SK-N-SH (cell line): ENCODE results near the gene CNTNAP2.

Source experiments
- ELF1 ChIP-seq: IDR thresholded peaks from 2 replicates; pipeline ENCODE4 v1.4.0; 2012
- EZH2phosphoT487 ChIP-seq: fragments of 200-600 bp; sonication (generic); IDR thresholded peaks from 2 replicates; pipeline ENCODE4 v1.6.1; 2017; ENCODE audit warnings: low read depth, mixed run types, mild to moderate bottlenecking, antibody characterized with exemption, moderate library complexity, borderline replicate concordance
- RAD21 ChIP-seq: IDR thresholded peaks from 2 replicates; pipeline ENCODE4 v1.6.1; 2012; ENCODE audit warnings: mild to moderate bottlenecking, low read length
- RXRA ChIP-seq: IDR thresholded peaks from 2 replicates; pipeline ENCODE4 v1.4.0; 2012; ENCODE audit warnings: low read depth, mild to moderate bottlenecking, borderline replicate concordance
- TEAD4 ChIP-seq: IDR thresholded peaks from 2 replicates; pipeline ENCODE4 v1.4.0; 2012; ENCODE audit warnings: mild to moderate bottlenecking, borderline replicate concordance; ENCODE audit not compliant: insufficient read depth
- TF ChIP-seq, protein P1 (sequence below): IDR thresholded peaks from 2 replicates; pipeline ENCODE4; 2012
- TF ChIP-seq, protein P2 (sequence below): fragments of 150-350 bp; IDR thresholded peaks from 2 replicates; pipeline ENCODE4 v1.6.1; 2017; ENCODE audit warnings: antibody characterized with exemption, low read length, low read depth, borderline replicate concordance
- TF ChIP-seq, protein P3 (sequence below): fragments of 150-350 bp; IDR thresholded peaks from 2 replicates; pipeline ENCODE4 v1.6.1; 2016; ENCODE audit warnings: mild to moderate bottlenecking, low read depth, low read length
- TF ChIP-seq, protein P4 (sequence below): fragments of 200-600 bp; sonication (generic); IDR thresholded peaks from 2 replicates; pipeline ENCODE4 v1.6.1; 2017; ENCODE audit warnings: antibody characterized with exemption, mild to moderate bottlenecking, moderate library complexity

DNA sequence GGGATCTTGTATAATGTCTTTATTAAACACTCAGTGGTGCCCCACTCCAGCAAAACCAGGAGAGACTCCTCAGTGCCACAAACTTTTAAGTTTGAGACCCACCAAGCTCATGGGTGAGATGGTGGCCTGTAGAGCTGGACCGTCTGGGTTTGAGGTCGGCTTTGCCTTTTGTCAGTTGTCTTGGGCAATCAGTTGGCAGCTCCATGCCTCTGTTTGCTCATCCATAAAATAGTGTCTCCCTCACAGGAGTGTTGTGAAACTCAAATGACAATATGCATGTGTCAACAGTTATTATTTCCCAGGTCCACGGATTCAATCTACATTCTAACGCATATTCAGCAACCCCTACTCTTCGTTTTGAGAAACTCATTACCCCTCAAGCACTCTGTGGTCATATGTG lies 2106.1 kb downstream of the CNTNAP2 start:
- TF ChIP-seq RXRA (no peak), TEAD4 (no peak), RAD21 (no peak), EZH2phosphoT487 (no peak), ELF1 (no peak)
- TF ChIP-seq, protein P1, sequence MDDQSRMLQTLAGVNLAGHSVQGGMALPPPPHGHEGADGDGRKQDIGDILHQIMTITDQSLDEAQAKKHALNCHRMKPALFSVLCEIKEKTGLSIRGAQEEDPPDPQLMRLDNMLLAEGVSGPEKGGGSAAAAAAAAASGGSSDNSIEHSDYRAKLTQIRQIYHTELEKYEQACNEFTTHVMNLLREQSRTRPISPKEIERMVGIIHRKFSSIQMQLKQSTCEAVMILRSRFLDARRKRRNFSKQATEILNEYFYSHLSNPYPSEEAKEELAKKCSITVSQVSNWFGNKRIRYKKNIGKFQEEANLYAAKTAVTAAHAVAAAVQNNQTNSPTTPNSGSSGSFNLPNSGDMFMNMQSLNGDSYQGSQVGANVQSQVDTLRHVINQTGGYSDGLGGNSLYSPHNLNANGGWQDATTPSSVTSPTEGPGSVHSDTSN: no peak
- TF ChIP-seq, protein P2, sequence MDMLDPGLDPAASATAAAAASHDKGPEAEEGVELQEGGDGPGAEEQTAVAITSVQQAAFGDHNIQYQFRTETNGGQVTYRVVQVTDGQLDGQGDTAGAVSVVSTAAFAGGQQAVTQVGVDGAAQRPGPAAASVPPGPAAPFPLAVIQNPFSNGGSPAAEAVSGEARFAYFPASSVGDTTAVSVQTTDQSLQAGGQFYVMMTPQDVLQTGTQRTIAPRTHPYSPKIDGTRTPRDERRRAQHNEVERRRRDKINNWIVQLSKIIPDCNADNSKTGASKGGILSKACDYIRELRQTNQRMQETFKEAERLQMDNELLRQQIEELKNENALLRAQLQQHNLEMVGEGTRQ: no peak
- TF ChIP-seq, protein P3, sequence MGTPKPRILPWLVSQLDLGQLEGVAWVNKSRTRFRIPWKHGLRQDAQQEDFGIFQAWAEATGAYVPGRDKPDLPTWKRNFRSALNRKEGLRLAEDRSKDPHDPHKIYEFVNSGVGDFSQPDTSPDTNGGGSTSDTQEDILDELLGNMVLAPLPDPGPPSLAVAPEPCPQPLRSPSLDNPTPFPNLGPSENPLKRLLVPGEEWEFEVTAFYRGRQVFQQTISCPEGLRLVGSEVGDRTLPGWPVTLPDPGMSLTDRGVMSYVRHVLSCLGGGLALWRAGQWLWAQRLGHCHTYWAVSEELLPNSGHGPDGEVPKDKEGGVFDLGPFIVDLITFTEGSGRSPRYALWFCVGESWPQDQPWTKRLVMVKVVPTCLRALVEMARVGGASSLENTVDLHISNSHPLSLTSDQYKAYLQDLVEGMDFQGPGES: no peak
- TF ChIP-seq, protein P4, sequence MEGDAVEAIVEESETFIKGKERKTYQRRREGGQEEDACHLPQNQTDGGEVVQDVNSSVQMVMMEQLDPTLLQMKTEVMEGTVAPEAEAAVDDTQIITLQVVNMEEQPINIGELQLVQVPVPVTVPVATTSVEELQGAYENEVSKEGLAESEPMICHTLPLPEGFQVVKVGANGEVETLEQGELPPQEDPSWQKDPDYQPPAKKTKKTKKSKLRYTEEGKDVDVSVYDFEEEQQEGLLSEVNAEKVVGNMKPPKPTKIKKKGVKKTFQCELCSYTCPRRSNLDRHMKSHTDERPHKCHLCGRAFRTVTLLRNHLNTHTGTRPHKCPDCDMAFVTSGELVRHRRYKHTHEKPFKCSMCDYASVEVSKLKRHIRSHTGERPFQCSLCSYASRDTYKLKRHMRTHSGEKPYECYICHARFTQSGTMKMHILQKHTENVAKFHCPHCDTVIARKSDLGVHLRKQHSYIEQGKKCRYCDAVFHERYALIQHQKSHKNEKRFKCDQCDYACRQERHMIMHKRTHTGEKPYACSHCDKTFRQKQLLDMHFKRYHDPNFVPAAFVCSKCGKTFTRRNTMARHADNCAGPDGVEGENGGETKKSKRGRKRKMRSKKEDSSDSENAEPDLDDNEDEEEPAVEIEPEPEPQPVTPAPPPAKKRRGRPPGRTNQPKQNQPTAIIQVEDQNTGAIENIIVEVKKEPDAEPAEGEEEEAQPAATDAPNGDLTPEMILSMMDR: no peak
